KMS-11 (cell line): ENCODE results near the gene LNX1.

ENCODE experiments used
- H2AFZ ChIP-seq: fragments of 200-600 bp; sonication (generic); 2 replicates; pipeline ENCODE4 v1.6.1; 2016; ENCODE audit warnings: antibody characterized with exemption, mixed run types, low read depth
- H3K27ac ChIP-seq: fragments of 200-600 bp; sonication (generic); 2 replicates; pipeline ENCODE4 v1.6.1; 2016; ENCODE audit warnings: mild to moderate bottlenecking, mixed run types
- H3K27me3 ChIP-seq: fragments of 200-600 bp; sonication (generic); 2 replicates; pipeline ENCODE4 v1.6.1; 2017; ENCODE audit warnings: mild to moderate bottlenecking, low read depth, mixed run types, moderate library complexity; ENCODE audit not compliant: insufficient read depth
- H3K36me3 ChIP-seq: fragments of 200-600 bp; sonication (generic); 2 replicates; pipeline ENCODE4 v1.6.1; 2017; ENCODE audit warnings: mild to moderate bottlenecking, mixed run types; ENCODE audit not compliant: insufficient read depth
- H3K4me1 ChIP-seq: fragments of 200-600 bp; sonication (generic); 2 replicates; pipeline ENCODE4 v1.6.1; 2016; ENCODE audit warnings: mild to moderate bottlenecking, low read depth, mixed run types; ENCODE audit not compliant: poor library complexity, severe bottlenecking
- H3K4me2 ChIP-seq: fragments of 200-600 bp; sonication (generic); 2 replicates; pipeline ENCODE4 v1.7.0; 2016; ENCODE audit warnings: mild to moderate bottlenecking, mixed run types
- H3K4me3 ChIP-seq: fragments of 200-600 bp; sonication (generic); IDR thresholded peaks from 2 replicates; pipeline ENCODE4 v1.6.1; 2017; ENCODE audit warnings: low read depth, low read length, mixed read lengths; ENCODE audit not compliant: insufficient read depth
- H3K79me2 ChIP-seq: fragments of 200-600 bp; sonication (generic); 2 replicates; pipeline ENCODE4 v1.6.1; 2016; ENCODE audit warnings: low read depth, mixed run types; ENCODE audit not compliant: insufficient read depth
- H3K9ac ChIP-seq: fragments of 200-600 bp; sonication (generic); 2 replicates; pipeline ENCODE4 v1.6.1; 2016; ENCODE audit warnings: mild to moderate bottlenecking, mixed run types
- H4K20me1 ChIP-seq: fragments of 200-600 bp; sonication (generic); 2 replicates; pipeline ENCODE4 v1.6.1; 2016; ENCODE audit warnings: mild to moderate bottlenecking, mixed run types; ENCODE audit not compliant: insufficient read depth
- CTCF ChIP-seq: fragments of 200-600 bp; sonication (generic); conservative IDR thresholded peaks from 2 replicates; pipeline ENCODE4 v1.6.1; 2017; ENCODE audit warnings: low read depth, mild to moderate bottlenecking, antibody characterized with exemption, low read length, moderate library complexity, mixed read lengths

LNX1 gene

GRCh38 chr4:53444954-53445353, 146.3 kb downstream of the LNX1 start:
- Histone ChIP-seq H3K27ac (no peak overlapping the region), H3K4me1 (no peaks in the 10 kb centered on the region), H3K27me3 (no peaks in the 10 kb centered on the region), H3K36me3 (no peaks in the 10 kb centered on the region), H3K79me2 (no peaks in the 10 kb centered on the region), H3K4me3 (no peak overlapping the region), H2AFZ (no peak overlapping the region), H3K4me2 (no peak overlapping the region), H4K20me1 (no peaks in the 10 kb centered on the region), H3K9ac (no peak overlapping the region)
- TF ChIP-seq CTCF = no peak

- no peaks in the 10 kb centered on the region for H4K20me1 ChIP-seq
- no peak overlapping the region for H3K4me3 ChIP-seq
- H3K27me3 ChIP-seq = no peaks in the 10 kb centered on the region
- no peak overlapping the region for H3K27ac ChIP-seq
- no peak overlapping the region for H3K9ac ChIP-seq
- H2AFZ ChIP-seq = no peak overlapping the region
- H3K79me2 ChIP-seq = no peaks in the 10 kb centered on the region
- no peak overlapping the region for H3K4me2 ChIP-seq
- no peaks in the 10 kb centered on the region for H3K4me1 ChIP-seq
- no peak for TF ChIP-seq CTCF
- H3K36me3 ChIP-seq = no peaks in the 10 kb centered on the region
These were observed 149.7 kb downstream of the LNX1 start for GRCh38 chr4:53441564-53441963.

- H3K4me1 ChIP-seq = peaks cover 8% of the 10 kb centered on the region
- H4K20me1 ChIP-seq = peaks cover 6% of the 10 kb centered on the region
- H3K4me2 ChIP-seq = no peak overlapping the region
- no peak for TF ChIP-seq CTCF
- no peak overlapping the region for H3K27ac ChIP-seq
- H3K36me3 ChIP-seq = no peaks in the 10 kb centered on the region
- no peak overlapping the region for H3K4me3 ChIP-seq
- no peak overlapping the region for H2AFZ ChIP-seq
- H3K27me3 ChIP-seq = no peaks in the 10 kb centered on the region
- no peak overlapping the region for H3K9ac ChIP-seq
- no peaks in the 10 kb centered on the region for H3K79me2 ChIP-seq
These were observed 155.0 kb downstream of the LNX1 start for GRCh38 chr4:53436251-53436650.

GRCh38 chr4:53432528-53433424, 158.5 kb downstream of the LNX1 start:
- H3K9ac ChIP-seq = no peak overlapping the region
- TF ChIP-seq CTCF = no peak
- H3K4me3 ChIP-seq = no peak overlapping the region
- no peaks in the 10 kb centered on the region for H3K27me3 ChIP-seq
- H2AFZ ChIP-seq = no peak overlapping the region
- H3K27ac ChIP-seq = no peak overlapping the region
- peaks cover 10% of the 10 kb centered on the region for H4K20me1 ChIP-seq
- H3K79me2 ChIP-seq = no peaks in the 10 kb centered on the region
- peaks cover 12% of the 10 kb centered on the region; the same call in 1 of the 2 replicates for H3K36me3 ChIP-seq
- no peak overlapping the region for H3K4me2 ChIP-seq
- peaks cover 18% of the 10 kb centered on the region for H3K4me1 ChIP-seq
